OCI-LY1 (cell line): ENCODE measurements around the gene VIPR2.

Source experiments
- CTCF ChIP-seq: fragments of 200-600 bp; sonication (generic), shearing (Covaris generic); IDR thresholded peaks from 2 replicates; pipeline ENCODE4 v1.5.1; 2017; ENCODE audit warnings: mild to moderate bottlenecking, antibody characterized with exemption, low read length, moderate library complexity, mixed read lengths
- EZH2 ChIP-seq: fragments of 200-600 bp; sonication (generic), shearing (Covaris generic); IDR thresholded peaks from 2 replicates; pipeline ENCODE4 v1.8.0; 2017; ENCODE audit warnings: borderline replicate concordance, mixed run types, mild to moderate bottlenecking, antibody characterized with exemption, low read length, moderate library complexity, mixed read lengths

GRCh38 chr7:159147246-159147645, 2.6 kb upstream of the VIPR2 start:
- TF ChIP-seq CTCF (no peak), EZH2 (no peak)
